Gastroesophageal sphincter (tissue), 3 donors: ENCODE measurements around the gene DCXR.

Source experiments
- CTCF ChIP-seq, 4 experiments: fragments of 200-600 bp in 2 of 4; fragments of 450-650 bp in 2 of 4; sonication (generic) in 1 of 4; IDR thresholded peaks; one replicate each; pipeline ENCODE4 v1.5.1; 2017 to 2019; ENCODE audit warnings: antibody characterized with exemption in 4 of 4, mild to moderate bottlenecking in 2 of 4, moderate library complexity in 2 of 4
- EP300 ChIP-seq: sonication (generic); formaldehyde crosslinking; IDR thresholded peaks from one replicate; pipeline ENCODE4 v1.6.1; 2017; ENCODE audit warnings: antibody characterized with exemption, mild to moderate bottlenecking
- POLR2A ChIP-seq, 2 donors: fragments of 450-650 bp; IDR thresholded peaks; one replicate each; pipeline ENCODE4 v1.6.1; 2017; ENCODE audit warnings: antibody characterized with exemption in 2 of 2, mild to moderate bottlenecking in 2 of 2, moderate library complexity in 1 of 2

GRCh38 chr17:82014432-82014831, 23.1 kb downstream of the DCXR start:
- TF ChIP-seq CTCF (IDR thresholded peaks at IDR 0.05) (no peak), POLR2A (IDR thresholded peaks at IDR 0.05) (no peak), EP300 (no peak)
